SJSA1 (cell line): ENCODE measurements around the gene TAF6L. TPM values are rescaled to one million over a fixed set of nuclear protein-coding genes. Genes with fewer than 3 reads are reported as not detected.
"Not testable (repeated sequence)": the region's sequence is repeated elsewhere in the genome, so short reads cannot be mapped to it uniquely, and the experiment has no call there.

Experiments used
- DNase-seq, 2 experiments: peaks; one replicate each; pipeline ENCODE4 v3.0.0-alpha.2; 2015 to 2020; ENCODE audit warnings: low spot score in 2 of 2, low read depth in 1 of 2
- H3K27ac ChIP-seq: fragments of 250-450 bp; sonication (Bioruptor Pico); 2 replicates; pipeline ENCODE4 v1.5.1; 2020; ENCODE audit warnings: mild to moderate bottlenecking, moderate library complexity
- H3K27me3 ChIP-seq: fragments of 250-450 bp; sonication (Bioruptor Pico); replicated peaks from 2 replicates; pipeline ENCODE4 v1.5.1; 2020; ENCODE audit warnings: mild to moderate bottlenecking, moderate library complexity
- H3K36me3 ChIP-seq: fragments of 250-450 bp; sonication (Bioruptor Pico); 2 replicates; pipeline ENCODE4 v1.5.1; 2020; ENCODE audit warnings: mild to moderate bottlenecking
- H3K4me1 ChIP-seq: fragments of 250-450 bp; sonication (Bioruptor Pico); replicated peaks from 2 replicates; pipeline ENCODE4 v1.6.1; 2021; ENCODE audit warnings: mild to moderate bottlenecking
- H3K4me3 ChIP-seq: fragments of 250-450 bp; sonication (Bioruptor Pico); 2 replicates; pipeline ENCODE4 v1.5.1; 2020; ENCODE audit warnings: mild to moderate bottlenecking
- H3K9me3 ChIP-seq: fragments of 250-450 bp; sonication (Bioruptor Pico); replicated peaks from 2 replicates; pipeline ENCODE4 v1.5.1; 2020; ENCODE audit warnings: mild to moderate bottlenecking
- total RNA-seq: library from RNA; depleted of rRNA; stranded (reverse); fragments of >200 nt; shearing (Covaris generic); gene quantifications from 2 replicates; pipeline ENCODE4 v1.2.3, GENCODE V29; 2014; rRNA removed

The TAF6L gene, protein sequence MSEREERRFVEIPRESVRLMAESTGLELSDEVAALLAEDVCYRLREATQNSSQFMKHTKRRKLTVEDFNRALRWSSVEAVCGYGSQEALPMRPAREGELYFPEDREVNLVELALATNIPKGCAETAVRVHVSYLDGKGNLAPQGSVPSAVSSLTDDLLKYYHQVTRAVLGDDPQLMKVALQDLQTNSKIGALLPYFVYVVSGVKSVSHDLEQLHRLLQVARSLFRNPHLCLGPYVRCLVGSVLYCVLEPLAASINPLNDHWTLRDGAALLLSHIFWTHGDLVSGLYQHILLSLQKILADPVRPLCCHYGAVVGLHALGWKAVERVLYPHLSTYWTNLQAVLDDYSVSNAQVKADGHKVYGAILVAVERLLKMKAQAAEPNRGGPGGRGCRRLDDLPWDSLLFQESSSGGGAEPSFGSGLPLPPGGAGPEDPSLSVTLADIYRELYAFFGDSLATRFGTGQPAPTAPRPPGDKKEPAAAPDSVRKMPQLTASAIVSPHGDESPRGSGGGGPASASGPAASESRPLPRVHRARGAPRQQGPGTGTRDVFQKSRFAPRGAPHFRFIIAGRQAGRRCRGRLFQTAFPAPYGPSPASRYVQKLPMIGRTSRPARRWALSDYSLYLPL
- total RNA-seq = 19.7 and 28.9 TPM in 2 replicates

- Histone ChIP-seq H3K4me1 (peaks cover 15% of the 10 kb centered on the region), H3K27me3 (no peaks in the 10 kb centered on the region), H3K9me3 (no peaks in the 10 kb centered on the region), H3K27ac (peak within 1 kb of the TSS; percentile 70), H3K4me3 (peak within 1 kb of the TSS; percentile 62), H3K36me3 (peaks cover 40% of the 10 kb centered on the region)
- peak; percentile 99 for DNase-seq
These were observed at the start of gene TAF6L for GRCh38 chr11:62771144-62772021. TSS of gene TAF6L (plus strand) at chr11:62771396. CDS start at chr11:62775784, 4,388 bp downstream.

DNA sequence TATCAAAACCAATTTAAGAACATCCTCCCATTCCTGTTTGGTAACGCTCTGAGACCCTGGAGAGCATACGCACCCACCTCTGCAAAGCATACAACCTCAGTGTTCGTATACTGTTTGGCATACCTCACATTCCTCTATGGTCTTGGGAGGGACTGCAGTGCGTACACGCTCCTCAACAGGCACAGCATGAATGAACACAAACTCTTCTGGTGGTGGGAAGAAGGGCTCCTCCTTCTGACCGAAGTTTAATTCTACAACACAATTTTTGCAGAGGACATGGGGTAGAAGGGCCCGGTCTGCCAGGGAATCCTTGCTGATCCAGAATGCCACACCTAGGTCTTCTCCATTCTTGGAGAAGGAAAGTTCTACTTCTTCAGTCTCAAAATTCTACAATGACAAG lies 49.2 kb upstream of the TAF6L start:
- H3K36me3 ChIP-seq = peaks cover 99% of the 10 kb centered on the region
- DNase-seq = peak in 1 of 2 experiments; percentile 35
- H3K4me3 ChIP-seq = no peak overlapping the region
- no peaks in the 10 kb centered on the region for H3K9me3 ChIP-seq
- H3K27ac ChIP-seq = no peak overlapping the region
- peaks cover 12% of the 10 kb centered on the region for H3K4me1 ChIP-seq
- H3K27me3 ChIP-seq = no peaks in the 10 kb centered on the region

DNA sequence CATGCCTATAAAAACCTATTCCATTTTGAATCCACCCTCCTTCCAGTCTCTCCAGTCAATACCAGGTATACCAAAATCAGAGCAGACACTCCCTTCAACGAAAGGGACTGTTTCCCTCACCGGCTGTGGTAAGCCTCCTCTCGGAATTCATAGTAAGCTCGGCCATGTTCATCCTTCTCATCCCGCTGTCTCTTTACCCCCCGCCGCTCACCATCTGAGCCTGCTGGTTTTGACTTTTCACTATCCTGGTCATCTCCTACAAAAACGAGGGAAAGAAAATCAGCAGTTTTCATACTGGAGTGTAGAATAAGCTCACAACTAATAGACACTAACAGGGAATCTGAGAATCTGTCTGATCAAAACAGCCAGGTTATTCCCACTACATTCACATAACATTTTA lies 47.0 kb upstream of the TAF6L start:
- peaks cover 79% of the 10 kb centered on the region for H3K36me3 ChIP-seq
- H3K9me3 ChIP-seq = no peaks in the 10 kb centered on the region
- peaks cover 12% of the 10 kb centered on the region for H3K4me1 ChIP-seq
- DNase-seq = no peak
- H3K27ac ChIP-seq = no peak overlapping the region
- no peak overlapping the region for H3K4me3 ChIP-seq
- H3K27me3 ChIP-seq = no peaks in the 10 kb centered on the region

GRCh38 chr11:62725646-62726045 lies 45.5 kb upstream of the TAF6L start:
- no peak overlapping the region for H3K27ac ChIP-seq
- DNase-seq = peak in 1 of 2 experiments; percentile 44
- H3K36me3 ChIP-seq = peaks cover 74% of the 10 kb centered on the region
- H3K9me3 ChIP-seq = no peaks in the 10 kb centered on the region
- H3K27me3 ChIP-seq = no peaks in the 10 kb centered on the region
- H3K4me3 ChIP-seq = peak overlapping the region; percentile 90
- H3K4me1 ChIP-seq = peaks cover 19% of the 10 kb centered on the region

GRCh38 chr11:62726156-62726914 lies 44.9 kb upstream of the TAF6L start:
- no peak for DNase-seq
- Histone ChIP-seq H3K36me3 (peaks cover 73% of the 10 kb centered on the region), H3K27me3 (no peaks in the 10 kb centered on the region), H3K4me3 (peak overlapping the region; percentile 90), H3K9me3 (no peaks in the 10 kb centered on the region), H3K4me1 (peaks cover 19% of the 10 kb centered on the region), H3K27ac (peak overlapping the region; percentile 80)

DNA sequence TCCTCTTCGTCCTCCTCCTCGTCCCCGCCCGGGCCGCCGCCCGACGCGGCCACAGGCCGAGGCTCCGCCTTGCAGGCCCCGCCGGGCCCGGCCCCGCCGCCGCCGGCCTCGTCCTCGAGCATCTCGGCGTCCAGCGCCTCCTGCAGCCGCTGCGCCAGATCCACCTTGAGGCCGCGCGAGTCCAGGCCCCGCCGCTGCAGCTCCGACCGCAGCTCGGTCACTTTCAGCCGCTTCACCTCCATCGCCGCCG lies 44.4 kb upstream of the TAF6L start:
- no peaks in the 10 kb centered on the region for H3K9me3 ChIP-seq
- H3K4me1 ChIP-seq = peaks cover 19% of the 10 kb centered on the region
- peaks cover 69% of the 10 kb centered on the region for H3K36me3 ChIP-seq
- H3K4me3 ChIP-seq = peak overlapping the region; percentile 90
- H3K27me3 ChIP-seq = no peaks in the 10 kb centered on the region
- H3K27ac ChIP-seq = peak overlapping the region; percentile 80
- DNase-seq = no peak

DNA sequence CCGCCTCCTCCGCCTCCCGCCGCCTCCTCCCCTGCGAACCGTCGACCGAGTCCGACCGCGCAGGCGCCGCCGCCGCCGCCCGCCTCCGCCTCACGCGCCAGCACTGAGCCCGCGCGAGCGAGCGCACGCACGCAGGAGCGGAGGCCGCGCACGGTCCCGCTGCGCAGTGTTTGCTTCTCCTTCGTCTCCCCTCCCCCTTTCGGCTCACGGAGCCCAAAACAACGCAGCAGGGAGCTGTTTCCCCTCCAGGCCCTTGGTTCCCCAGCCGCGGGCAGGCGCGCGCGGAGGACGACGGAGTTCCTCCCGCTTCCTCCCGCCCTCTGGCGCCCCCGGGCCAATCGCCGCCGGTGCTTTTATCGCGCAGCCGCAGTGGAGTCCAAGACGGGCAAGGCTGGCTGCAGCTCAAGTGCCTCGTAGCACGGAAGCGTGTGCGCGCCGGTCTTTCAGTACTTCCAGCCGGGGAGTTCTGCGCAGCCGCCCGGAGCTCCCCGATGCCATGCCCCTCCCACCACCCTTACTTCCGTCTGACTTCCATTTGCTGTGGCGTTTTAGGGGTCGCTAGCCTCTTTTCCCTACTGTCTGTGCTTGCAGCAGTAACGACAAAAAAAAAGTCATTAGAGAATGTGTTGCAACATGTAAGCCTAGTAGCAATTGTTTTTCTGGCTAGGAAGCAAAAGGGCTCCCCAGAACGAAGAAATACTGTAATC lies 43.9 kb upstream of the TAF6L start, which contains the start of gene HNRNPUL2:
HNRNPUL2 (minus strand) TSS at position 293 of the 707 bp plus-strand sequence. CDS start 301 bp downstream, outside the sequence.
- peaks cover 19% of the 10 kb centered on the region for H3K4me1 ChIP-seq
- H3K27me3 ChIP-seq = no peaks in the 10 kb centered on the region
- peak; percentile 100 for DNase-seq

GRCh38 chr11:62727872-62728170 lies 43.4 kb upstream of the TAF6L start:
- Histone ChIP-seq H3K4me1 (peaks cover 19% of the 10 kb centered on the region), H3K4me3 (peak overlapping the region; percentile 90), H3K27me3 (no peaks in the 10 kb centered on the region), H3K27ac (peak overlapping the region; percentile 80), H3K9me3 (no peaks in the 10 kb centered on the region), H3K36me3 (peaks cover 66% of the 10 kb centered on the region)
- DNase-seq = peak; percentile 98 to 100

More for the DNA sequence above, 43.9 kb upstream of the TAF6L start, which contains the start of gene HNRNPUL2:
- Histone ChIP-seq H3K4me3 (peak within 1 kb of the TSS; percentile 90), H3K36me3 (peaks cover 66% of the 10 kb centered on the region), H3K27ac (peak within 1 kb of the TSS; percentile 80), H3K9me3 (no peaks in the 10 kb centered on the region)

- Histone ChIP-seq H3K4me3 (peak within 1 kb of the TSS; percentile 90), H3K9me3 (no peaks in the 10 kb centered on the region), H3K4me1 (peaks cover 19% of the 10 kb centered on the region), H3K27ac (peak within 1 kb of the TSS; percentile 80), H3K36me3 (peaks cover 66% of the 10 kb centered on the region), H3K27me3 (no peaks in the 10 kb centered on the region)
- DNase-seq = peak; percentile 94 to 97
These were observed 42.8 kb upstream of the TAF6L start, which contains the start of gene TTC9C for GRCh38 chr11:62728171-62728988. TSS of gene TTC9C (plus strand) at chr11:62728486. CDS start at chr11:62728849, 363 bp downstream.

DNA sequence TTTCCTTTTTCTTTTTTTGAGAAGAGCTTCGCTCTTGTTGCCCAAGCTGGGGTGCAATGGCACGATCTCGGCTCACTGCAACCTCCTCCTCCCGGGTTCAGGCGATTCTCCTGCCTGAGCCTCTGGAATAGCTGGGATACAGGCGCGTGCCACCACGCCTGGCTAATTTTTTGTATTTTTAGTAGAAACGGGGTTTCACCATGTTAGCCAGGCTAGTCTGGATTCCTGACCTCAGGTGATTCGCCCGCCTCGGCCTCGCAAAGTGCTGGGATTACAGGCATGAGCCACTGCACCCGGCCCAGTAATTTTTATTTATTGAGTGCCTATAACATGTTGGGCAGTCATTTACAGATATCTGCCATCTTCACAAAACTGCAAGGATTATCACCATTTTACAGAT lies 41.1 kb upstream of the TAF6L start:
- H3K4me1 ChIP-seq, H3K9me3 ChIP-seq, H3K27me3 ChIP-seq, DNase-seq, H3K27ac ChIP-seq: not testable (repeated sequence)
- peaks cover 66% of the 10 kb centered on the region for H3K36me3 ChIP-seq
- H3K4me3 ChIP-seq = peak overlapping the region; percentile 90; the same call in 1 of the 2 replicates

DNA sequence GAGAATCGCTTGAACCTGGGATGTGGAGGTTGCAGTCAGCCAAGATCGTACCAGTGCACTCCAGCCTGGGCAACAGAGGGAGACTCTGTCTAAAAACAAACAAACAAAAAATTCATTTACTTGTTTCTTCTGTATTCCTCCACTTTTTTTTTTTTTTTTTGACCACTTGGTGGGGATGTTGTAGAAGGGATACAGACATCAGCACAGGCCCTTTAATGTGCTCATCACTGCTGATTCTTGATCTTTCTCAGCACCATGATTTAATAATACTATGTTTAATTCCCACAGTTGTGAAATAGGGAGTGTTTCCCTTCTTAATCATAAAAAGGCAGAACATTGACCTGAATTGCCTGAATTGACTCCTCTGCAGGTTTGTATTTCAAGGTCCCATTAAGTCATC lies 38.4 kb upstream of the TAF6L start:
- H3K4me3 ChIP-seq = no peak overlapping the region
- H3K4me1 ChIP-seq = peaks cover 7% of the 10 kb centered on the region
- peak in 1 of 2 experiments; percentile 30 for DNase-seq
- H3K27me3 ChIP-seq = no peaks in the 10 kb centered on the region
- peaks cover 73% of the 10 kb centered on the region for H3K36me3 ChIP-seq
- H3K9me3 ChIP-seq = no peaks in the 10 kb centered on the region
- H3K27ac ChIP-seq = no peak overlapping the region

GRCh38 chr11:62737196-62737595 lies 34.0 kb upstream of the TAF6L start:
- no peak for DNase-seq
- Histone ChIP-seq H3K9me3 (no peaks in the 10 kb centered on the region), H3K27me3 (no peaks in the 10 kb centered on the region), H3K36me3 (peaks cover 96% of the 10 kb centered on the region), H3K4me1 (no peaks in the 10 kb centered on the region), H3K27ac (no peak overlapping the region), H3K4me3 (no peak overlapping the region)
